Activated naive CD4-positive, alpha-beta T cell treated with anti-CD3 and anti-CD28 coated beads for 36 hours (primary cell): ENCODE results near the gene TFDP1. TPM values are rescaled to one million over a fixed set of nuclear protein-coding genes. Genes with fewer than 3 reads are reported as not detected.

Experiments
- CTCF ChIA-PET: fragments of 350-600 bp; sonication (Branson Sonifier 250); formaldehyde crosslinking; loops from one replicate; lab custom pipeline; 2021; ENCODE audit warnings: antibody characterized with exemption; lab: Charles Lee
- DNase-seq: peaks from one replicate; pipeline ENCODE4 v3.0.0-alpha.2; 2020
- H3K27ac Mint-ChIP-seq: one replicate; pipeline ENCODE4 v1.8.0; 2021; ENCODE audit warnings: mild to moderate bottlenecking, mixed read lengths
- H3K27me3 Mint-ChIP-seq: one replicate; pipeline ENCODE4 v1.8.0; 2021; ENCODE audit warnings: low read depth, mixed read lengths
- H3K36me3 Mint-ChIP-seq: one replicate; pipeline ENCODE4 v1.8.0; 2021; ENCODE audit warnings: low read depth, mixed read lengths
- H3K4me1 Mint-ChIP-seq: one replicate; pipeline ENCODE4 v1.8.0; 2021; ENCODE audit warnings: low read depth, mixed read lengths
- H3K4me3 Mint-ChIP-seq: one replicate; pipeline ENCODE4 v1.8.0; 2021; ENCODE audit warnings: mild to moderate bottlenecking, moderate library complexity, mixed read lengths
- H3K9me3 Mint-ChIP-seq: one replicate; pipeline ENCODE4 v1.8.0; 2021; ENCODE audit warnings: mixed read lengths
- intact Hi-C: fragments of 100-400 bp; cut with micrococcal nuclease; formaldehyde crosslinking; loops from one replicate; pipeline ENCODE4 v1.15.1; 2023
- total RNA-seq, 2 experiments: library from RNA; stranded (reverse); gene quantifications; one replicate each; pipeline ENCODE4 v1.2.3, GENCODE V29; 2021

Gene TFDP1, protein sequence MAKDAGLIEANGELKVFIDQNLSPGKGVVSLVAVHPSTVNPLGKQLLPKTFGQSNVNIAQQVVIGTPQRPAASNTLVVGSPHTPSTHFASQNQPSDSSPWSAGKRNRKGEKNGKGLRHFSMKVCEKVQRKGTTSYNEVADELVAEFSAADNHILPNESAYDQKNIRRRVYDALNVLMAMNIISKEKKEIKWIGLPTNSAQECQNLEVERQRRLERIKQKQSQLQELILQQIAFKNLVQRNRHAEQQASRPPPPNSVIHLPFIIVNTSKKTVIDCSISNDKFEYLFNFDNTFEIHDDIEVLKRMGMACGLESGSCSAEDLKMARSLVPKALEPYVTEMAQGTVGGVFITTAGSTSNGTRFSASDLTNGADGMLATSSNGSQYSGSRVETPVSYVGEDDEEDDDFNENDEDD
- 100 to 1,000 TPM; 157 to 161 TPM for total RNA-seq

DNA sequence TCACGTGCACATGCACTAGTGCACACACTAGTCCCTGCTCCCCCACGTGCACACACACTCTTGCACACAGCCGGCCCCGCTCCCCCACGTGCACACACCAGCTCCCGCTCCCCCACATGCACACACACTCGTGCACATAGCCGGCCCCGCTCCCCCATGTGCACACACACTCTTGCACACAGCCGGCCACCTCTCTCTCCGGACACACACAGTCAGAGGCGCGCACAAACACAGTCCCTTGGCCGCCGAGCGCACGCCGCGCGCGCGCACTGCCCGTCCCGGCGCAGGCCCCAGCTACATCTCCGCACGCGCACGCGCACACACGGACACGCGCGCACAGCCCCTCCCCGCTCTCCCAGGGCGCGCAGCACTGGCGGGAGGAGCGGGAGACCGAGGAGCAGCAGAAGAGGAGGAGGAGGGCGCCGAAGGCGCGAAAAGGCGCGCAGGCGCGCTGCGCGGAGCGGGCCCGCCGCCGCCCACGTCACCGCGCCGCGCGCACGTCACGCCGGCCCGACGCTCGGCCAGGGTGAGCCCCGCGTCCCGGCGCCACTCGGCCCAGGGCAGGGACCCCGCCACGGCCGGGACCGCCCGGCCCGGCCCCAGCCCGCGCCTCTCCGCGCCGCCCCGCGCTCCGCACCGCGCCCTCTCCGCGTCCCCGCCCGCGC is at the start of gene TFDP1:
TSS of gene TFDP1 (plus strand) at position 549 of the 665 bp plus-strand sequence. CDS start 1,085 bp downstream, outside the sequence.
- no peaks in the 10 kb centered on the region for H3K9me3 Mint-ChIP-seq
- peaks cover 33% of the 10 kb centered on the region for H3K36me3 Mint-ChIP-seq
- CTCF ChIA-PET = no interaction called here
- peak within 1 kb of the TSS; percentile 93 for H3K4me3 Mint-ChIP-seq
- peak; percentile 84 for DNase-seq
- no peaks in the 10 kb centered on the region for H3K27me3 Mint-ChIP-seq
- peaks cover 36% of the 10 kb centered on the region for H3K4me1 Mint-ChIP-seq
- intact Hi-C loops = loop anchor here (1.0 kb wide), 2 partner anchors 94 to 376 kb away; partner anchors contain the start of genes DCUN1D2 and PCID2
- peak within 1 kb of the TSS; percentile 82 for H3K27ac Mint-ChIP-seq

DNA sequence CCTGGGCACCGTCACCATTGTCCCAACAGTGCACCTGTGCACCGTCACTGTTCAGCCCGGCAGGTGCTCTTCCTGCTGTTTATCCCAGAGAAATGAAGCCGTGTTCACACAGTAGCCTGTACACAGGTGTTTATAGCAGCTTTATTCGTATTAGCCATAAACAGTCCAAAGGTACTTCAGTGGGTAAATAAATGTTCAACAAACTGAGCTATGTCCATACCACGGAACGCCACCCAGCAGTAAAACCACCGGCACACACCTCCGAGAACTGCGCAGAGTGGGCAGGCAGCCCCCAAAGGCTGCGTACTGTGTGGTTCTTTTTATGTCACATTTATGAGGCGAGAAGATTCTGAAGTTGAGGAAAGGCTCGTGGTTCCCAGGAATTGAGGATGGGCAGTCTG is 49.2 kb upstream of the TFDP1 start:
- H3K27me3 Mint-ChIP-seq = no peaks in the 10 kb centered on the region
- no peak overlapping the region for H3K4me3 Mint-ChIP-seq
- CTCF ChIA-PET = no interaction called here
- no peaks in the 10 kb centered on the region for H3K9me3 Mint-ChIP-seq
- intact Hi-C loops = no loop called here
- H3K27ac Mint-ChIP-seq = no peak overlapping the region
- no peak for DNase-seq
- peaks cover 9% of the 10 kb centered on the region for H3K36me3 Mint-ChIP-seq
- no peaks in the 10 kb centered on the region for H3K4me1 Mint-ChIP-seq

GRCh38 chr13:113536461-113537110 is 48.0 kb upstream of the TFDP1 start:
- Mint-ChIP-seq H3K36me3 (peaks cover 17% of the 10 kb centered on the region), H3K4me1 (no peaks in the 10 kb centered on the region), H3K4me3 (no peak overlapping the region), H3K27ac (no peak overlapping the region), H3K9me3 (peaks cover 5% of the 10 kb centered on the region), H3K27me3 (no peaks in the 10 kb centered on the region)
- no peak for DNase-seq
- CTCF ChIA-PET = no interaction called here
- intact Hi-C loops = no loop called here

GRCh38 chr13:113537205-113537604 is 47.3 kb upstream of the TFDP1 start:
- Mint-ChIP-seq H3K36me3 (peaks cover 17% of the 10 kb centered on the region), H3K27ac (no peak overlapping the region), H3K4me1 (no peaks in the 10 kb centered on the region), H3K9me3 (peaks cover 5% of the 10 kb centered on the region), H3K4me3 (no peak overlapping the region), H3K27me3 (no peaks in the 10 kb centered on the region)
- intact Hi-C loops = no loop called here
- CTCF ChIA-PET = interaction anchor here (0.7 kb wide), 1 partner anchor 24 kb away, joined by 3 read pairs; no protein-coding TSS in a partner anchor
- DNase-seq = no peak

DNA sequence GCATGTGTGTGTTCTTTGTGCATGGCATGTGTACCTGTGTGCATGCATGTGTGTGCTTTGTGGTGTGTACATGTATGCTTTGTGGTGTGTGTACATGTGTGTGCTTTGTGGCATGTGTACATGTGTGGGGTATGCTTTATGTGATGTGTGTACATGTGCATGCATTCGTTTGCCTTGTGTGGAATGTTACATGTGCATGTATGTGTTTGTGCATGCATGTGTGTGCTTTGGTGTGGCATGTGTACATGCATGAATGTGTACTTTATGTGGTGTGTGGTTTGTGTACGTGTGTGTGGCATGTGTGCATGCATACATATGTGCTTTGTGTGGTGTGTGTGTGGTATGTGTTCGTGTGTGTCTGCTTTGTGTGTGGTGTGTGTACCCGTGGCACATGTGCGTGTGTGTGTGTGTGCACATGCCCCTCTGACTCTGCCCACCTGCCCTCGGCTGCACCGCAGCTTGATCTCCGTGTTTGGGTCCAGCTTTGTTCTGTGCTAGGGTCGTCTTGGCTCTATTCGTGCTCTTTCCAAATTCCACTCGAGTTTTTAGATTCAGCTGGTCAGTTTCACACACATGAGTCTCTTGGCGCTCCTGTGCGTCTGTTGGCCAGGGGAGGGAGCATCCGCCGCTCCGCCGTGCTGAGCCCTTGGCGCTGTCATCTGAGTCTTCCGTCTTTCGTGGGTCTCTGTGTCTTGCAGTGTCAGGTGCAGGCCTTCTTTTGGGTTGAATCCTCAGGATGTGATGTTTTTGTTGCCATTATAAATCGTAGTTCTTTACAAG is 46.5 kb upstream of the TFDP1 start:
- peaks cover 5% of the 10 kb centered on the region for H3K9me3 Mint-ChIP-seq
- peaks cover 17% of the 10 kb centered on the region for H3K36me3 Mint-ChIP-seq
- H3K4me1 Mint-ChIP-seq = no peaks in the 10 kb centered on the region
- CTCF ChIA-PET = interaction anchor here (0.7 kb wide), 1 partner anchor 23 kb away, joined by 3 read pairs; no protein-coding TSS in a partner anchor
- no peak overlapping the region for H3K27ac Mint-ChIP-seq
- no peak overlapping the region for H3K4me3 Mint-ChIP-seq
- DNase-seq = no peak
- intact Hi-C loops = no loop called here
- H3K27me3 Mint-ChIP-seq = no peaks in the 10 kb centered on the region

- Mint-ChIP-seq H3K36me3 (peaks cover 20% of the 10 kb centered on the region), H3K27ac (no peak overlapping the region), H3K4me1 (peaks cover 2% of the 10 kb centered on the region), H3K27me3 (no peaks in the 10 kb centered on the region), H3K9me3 (peaks cover 5% of the 10 kb centered on the region), H3K4me3 (no peak overlapping the region)
- no peak for DNase-seq
- CTCF ChIA-PET = no interaction called here
- intact Hi-C loops = no loop called here
These were observed 45.9 kb upstream of the TFDP1 start for GRCh38 chr13:113538689-113539058.

DNA sequence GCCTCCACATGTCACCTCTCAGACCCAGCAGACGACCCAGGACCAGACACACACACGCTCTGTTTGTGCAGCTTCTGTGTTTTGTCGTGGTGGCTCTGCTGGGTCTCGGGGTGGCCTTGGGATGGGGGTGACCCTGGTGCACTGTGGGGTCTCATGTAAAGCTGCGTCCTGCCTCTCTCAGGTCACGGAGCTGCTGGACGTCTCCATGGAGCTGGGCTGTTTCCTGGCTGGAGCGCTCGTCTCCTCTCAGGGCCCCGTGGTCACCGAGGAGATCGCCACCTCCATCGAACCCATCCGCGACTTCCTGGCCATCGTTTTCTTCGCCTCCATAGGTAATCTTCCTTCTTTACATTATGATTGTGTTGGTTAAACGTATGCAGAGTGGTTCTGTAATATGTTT is 45.4 kb upstream of the TFDP1 start:
- CTCF ChIA-PET = no interaction called here
- Mint-ChIP-seq H3K27ac (no peak overlapping the region), H3K4me3 (no peak overlapping the region), H3K9me3 (peaks cover 5% of the 10 kb centered on the region), H3K36me3 (peaks cover 21% of the 10 kb centered on the region), H3K27me3 (no peaks in the 10 kb centered on the region), H3K4me1 (peaks cover 2% of the 10 kb centered on the region)
- no peak for DNase-seq
- intact Hi-C loops = no loop called here

- no peak for DNase-seq
- CTCF ChIA-PET = no interaction called here
- H3K4me1 Mint-ChIP-seq = peaks cover 2% of the 10 kb centered on the region
- no peaks in the 10 kb centered on the region for H3K27me3 Mint-ChIP-seq
- no peak overlapping the region for H3K4me3 Mint-ChIP-seq
- peaks cover 21% of the 10 kb centered on the region for H3K36me3 Mint-ChIP-seq
- intact Hi-C loops = no loop called here
- H3K9me3 Mint-ChIP-seq = peaks cover 5% of the 10 kb centered on the region
- H3K27ac Mint-ChIP-seq = no peak overlapping the region
These were observed 44.7 kb upstream of the TFDP1 start for GRCh38 chr13:113539822-113540221.

- CTCF ChIA-PET = no interaction called here
- DNase-seq = no peak
- no peaks in the 10 kb centered on the region for H3K27me3 Mint-ChIP-seq
- H3K4me3 Mint-ChIP-seq = no peak overlapping the region
- H3K9me3 Mint-ChIP-seq = peaks cover 5% of the 10 kb centered on the region
- intact Hi-C loops = no loop called here
- H3K36me3 Mint-ChIP-seq = peaks cover 21% of the 10 kb centered on the region
- peaks cover 2% of the 10 kb centered on the region for H3K4me1 Mint-ChIP-seq
- H3K27ac Mint-ChIP-seq = no peak overlapping the region
These were observed 44.0 kb upstream of the TFDP1 start for GRCh38 chr13:113540523-113540922.

DNA sequence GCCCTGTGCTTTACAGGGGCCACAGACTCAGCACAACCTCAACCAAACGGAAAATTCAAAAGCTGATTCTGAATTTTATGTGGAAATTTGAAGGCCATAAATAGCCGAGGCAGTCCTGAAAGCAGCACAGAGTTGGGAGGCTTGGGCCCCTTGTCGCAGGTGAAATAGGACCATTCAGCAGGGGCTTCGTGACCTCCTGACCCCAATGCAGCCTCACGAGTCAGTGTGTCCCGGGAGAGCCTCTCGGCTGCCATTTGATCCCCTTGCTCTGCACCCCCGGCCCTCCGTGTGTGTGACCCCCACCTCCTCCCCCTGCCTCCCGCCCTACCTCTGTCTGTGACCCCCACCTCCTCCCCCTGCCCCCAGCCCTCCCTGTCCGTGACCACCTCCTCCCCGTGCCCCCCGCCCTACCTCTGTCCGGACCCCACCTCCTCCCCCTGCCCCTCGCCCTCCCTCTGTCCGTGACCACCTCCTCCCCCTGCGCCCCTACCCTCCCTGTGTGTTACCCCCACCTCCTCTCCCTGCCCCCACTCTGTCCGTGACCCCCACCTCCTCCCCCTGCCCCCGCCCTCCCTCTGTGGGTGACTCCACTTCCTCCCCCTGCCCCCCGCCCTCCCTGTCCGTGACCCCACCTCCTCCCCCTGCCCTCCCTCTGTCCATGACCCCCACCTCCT is 41.7 kb upstream of the TFDP1 start:
- peaks cover 21% of the 10 kb centered on the region for H3K36me3 Mint-ChIP-seq
- peaks cover 5% of the 10 kb centered on the region for H3K9me3 Mint-ChIP-seq
- CTCF ChIA-PET = no interaction called here
- no peaks in the 10 kb centered on the region for H3K27me3 Mint-ChIP-seq
- no peak overlapping the region for H3K4me3 Mint-ChIP-seq
- intact Hi-C loops = no loop called here
- no peak for DNase-seq
- peaks cover 2% of the 10 kb centered on the region for H3K4me1 Mint-ChIP-seq
- H3K27ac Mint-ChIP-seq = no peak overlapping the region

- H3K36me3 Mint-ChIP-seq = peaks cover 24% of the 10 kb centered on the region
- H3K9me3 Mint-ChIP-seq = peaks cover 5% of the 10 kb centered on the region
- no peak overlapping the region for H3K27ac Mint-ChIP-seq
- no peak for DNase-seq
- H3K4me1 Mint-ChIP-seq = peaks cover 2% of the 10 kb centered on the region
- no peak overlapping the region for H3K4me3 Mint-ChIP-seq
- intact Hi-C loops = no loop called here
- CTCF ChIA-PET = interaction anchor here (0.6 kb wide), 1 partner anchor 281 kb away, joined by 3 read pairs; no protein-coding TSS in a partner anchor
- H3K27me3 Mint-ChIP-seq = no peaks in the 10 kb centered on the region
These were observed 40.3 kb upstream of the TFDP1 start for GRCh38 chr13:113544071-113544891.
